BE2C (cell line): ENCODE measurements around the gene SCN9A.

Source experiments
- DNase-seq: peaks from one replicate; pipeline ENCODE4 v3.0.0-alpha.2; 2020
- H3K27me3 ChIP-seq: fragments of 250-450 bp; sonication (Bioruptor Pico); 2 replicates; pipeline ENCODE4 v1.5.1; 2020; ENCODE audit warnings: mild to moderate bottlenecking
- H3K36me3 ChIP-seq: fragments of 250-450 bp; sonication (Bioruptor Pico); 2 replicates; pipeline ENCODE4 v1.5.1; 2020; ENCODE audit warnings: mild to moderate bottlenecking
- H3K4me1 ChIP-seq: fragments of 250-450 bp; sonication (Bioruptor Pico); 2 replicates; pipeline ENCODE4 v1.5.1; 2020
- H3K4me3 ChIP-seq: 2 replicates; pipeline ENCODE4 v1.5.1; 2011; ENCODE audit warnings: low read depth, low read length
- H3K9me3 ChIP-seq: fragments of 250-450 bp; sonication (Bioruptor Pico); 2 replicates; pipeline ENCODE4 v1.5.1; 2020
- TF ChIP-seq, protein P1 (sequence below): IDR thresholded peaks from 2 replicates; pipeline ENCODE4 v1.5.1; 2012; ENCODE audit warnings: mild to moderate bottlenecking, low read depth, low read length

SCN9A gene

DNA sequence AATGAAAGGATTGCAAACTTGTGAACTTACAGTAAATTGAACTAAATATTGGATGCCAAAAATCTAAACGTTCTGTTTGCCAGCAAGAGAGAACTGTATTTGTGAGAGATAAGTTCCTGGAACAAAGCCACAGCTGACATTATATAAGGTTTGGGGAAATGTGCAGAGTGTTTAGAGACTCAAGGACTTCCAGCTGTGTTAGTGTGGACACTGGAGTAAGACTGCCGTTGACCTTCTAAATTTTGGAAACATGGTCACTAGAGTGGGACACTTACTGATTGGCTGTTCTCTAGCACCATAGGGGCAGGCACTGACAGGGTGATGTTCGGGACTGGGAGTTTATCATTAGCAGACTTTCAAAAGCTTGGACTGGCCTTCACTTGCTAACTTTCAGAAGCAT is 40.5 kb downstream of the SCN9A start:
- peaks cover 4% of the 10 kb centered on the region for H3K4me1 ChIP-seq
- no peak for DNase-seq

GRCh38 chr2:166334805-166335204 is 40.9 kb downstream of the SCN9A start:
- no peaks in the 10 kb centered on the region for H3K27me3 ChIP-seq
- TF ChIP-seq, protein P1, sequence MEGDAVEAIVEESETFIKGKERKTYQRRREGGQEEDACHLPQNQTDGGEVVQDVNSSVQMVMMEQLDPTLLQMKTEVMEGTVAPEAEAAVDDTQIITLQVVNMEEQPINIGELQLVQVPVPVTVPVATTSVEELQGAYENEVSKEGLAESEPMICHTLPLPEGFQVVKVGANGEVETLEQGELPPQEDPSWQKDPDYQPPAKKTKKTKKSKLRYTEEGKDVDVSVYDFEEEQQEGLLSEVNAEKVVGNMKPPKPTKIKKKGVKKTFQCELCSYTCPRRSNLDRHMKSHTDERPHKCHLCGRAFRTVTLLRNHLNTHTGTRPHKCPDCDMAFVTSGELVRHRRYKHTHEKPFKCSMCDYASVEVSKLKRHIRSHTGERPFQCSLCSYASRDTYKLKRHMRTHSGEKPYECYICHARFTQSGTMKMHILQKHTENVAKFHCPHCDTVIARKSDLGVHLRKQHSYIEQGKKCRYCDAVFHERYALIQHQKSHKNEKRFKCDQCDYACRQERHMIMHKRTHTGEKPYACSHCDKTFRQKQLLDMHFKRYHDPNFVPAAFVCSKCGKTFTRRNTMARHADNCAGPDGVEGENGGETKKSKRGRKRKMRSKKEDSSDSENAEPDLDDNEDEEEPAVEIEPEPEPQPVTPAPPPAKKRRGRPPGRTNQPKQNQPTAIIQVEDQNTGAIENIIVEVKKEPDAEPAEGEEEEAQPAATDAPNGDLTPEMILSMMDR = no peak
- peaks cover 4% of the 10 kb centered on the region for H3K4me1 ChIP-seq
- H3K9me3 ChIP-seq = no peaks in the 10 kb centered on the region
- DNase-seq = no peak
- no peaks in the 10 kb centered on the region for H3K36me3 ChIP-seq
- H3K4me3 ChIP-seq = no peak overlapping the region

More for the DNA sequence above, 40.5 kb downstream of the SCN9A start:
- Histone ChIP-seq H3K9me3 (no peaks in the 10 kb centered on the region), H3K4me3 (no peak overlapping the region), H3K36me3 (no peaks in the 10 kb centered on the region), H3K27me3 (no peaks in the 10 kb centered on the region)
- TF ChIP-seq, protein P1 = no peak

DNA sequence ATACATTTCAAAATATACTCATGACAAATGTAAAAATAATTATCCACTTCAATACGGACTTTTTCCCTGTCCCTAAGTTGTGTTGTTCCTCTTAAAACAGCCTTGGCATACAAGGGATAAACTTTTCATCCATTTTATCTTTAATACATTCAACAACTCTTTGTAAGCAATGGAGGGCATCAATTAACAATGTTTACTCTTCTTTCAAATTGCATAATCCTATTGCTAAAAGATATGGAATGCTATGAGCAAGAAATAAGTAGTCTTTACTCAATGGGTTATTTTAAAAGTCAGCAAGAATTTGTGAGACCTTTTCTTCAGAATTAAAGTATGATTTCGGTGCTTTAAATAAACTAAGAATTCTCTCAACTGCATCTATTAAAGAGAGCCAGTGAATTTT is 41.9 kb downstream of the SCN9A start:
- Histone ChIP-seq H3K9me3 (no peaks in the 10 kb centered on the region), H3K27me3 (no peaks in the 10 kb centered on the region), H3K4me3 (no peak overlapping the region), H3K36me3 (no peaks in the 10 kb centered on the region), H3K4me1 (peaks cover 3% of the 10 kb centered on the region)
- no peak for DNase-seq
- TF ChIP-seq, protein P1 = no peak

GRCh38 chr2:166332106-166332505 is 43.6 kb downstream of the SCN9A start:
- H3K4me3 ChIP-seq = no peak overlapping the region
- no peaks in the 10 kb centered on the region for H3K27me3 ChIP-seq
- TF ChIP-seq, protein P1 = no peak
- no peaks in the 10 kb centered on the region for H3K4me1 ChIP-seq
- DNase-seq = no peak
- no peaks in the 10 kb centered on the region for H3K36me3 ChIP-seq
- no peaks in the 10 kb centered on the region for H3K9me3 ChIP-seq

DNA sequence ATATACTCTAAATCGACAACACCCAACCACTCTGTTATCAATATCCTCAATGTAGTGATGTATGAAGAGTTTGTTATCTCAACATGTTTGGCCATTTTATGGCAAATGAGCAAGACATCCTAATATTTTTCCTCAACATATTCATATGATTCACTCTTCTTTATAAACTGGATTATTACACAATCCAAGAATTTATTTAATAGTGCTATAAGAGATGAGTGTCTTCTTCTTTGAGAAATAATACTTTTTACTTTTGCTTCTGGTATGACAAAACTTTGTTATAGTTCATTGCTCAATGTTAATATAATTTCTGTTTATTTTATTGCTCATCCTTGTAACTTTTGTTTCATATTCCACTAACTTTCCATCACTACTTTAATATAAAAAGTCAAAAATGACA is 44.3 kb downstream of the SCN9A start:
- Histone ChIP-seq H3K4me3 (no peak overlapping the region), H3K4me1 (no peaks in the 10 kb centered on the region), H3K27me3 (no peaks in the 10 kb centered on the region), H3K9me3 (no peaks in the 10 kb centered on the region), H3K36me3 (no peaks in the 10 kb centered on the region)
- TF ChIP-seq, protein P1 = no peak
- no peak for DNase-seq

GRCh38 chr2:166329465-166329864 is 46.3 kb downstream of the SCN9A start:
- no peaks in the 10 kb centered on the region for H3K4me1 ChIP-seq
- no peak for DNase-seq
- no peak overlapping the region for H3K4me3 ChIP-seq
- H3K9me3 ChIP-seq = no peaks in the 10 kb centered on the region
- H3K36me3 ChIP-seq = no peaks in the 10 kb centered on the region
- TF ChIP-seq, protein P1 = no peak
- H3K27me3 ChIP-seq = no peaks in the 10 kb centered on the region
